Neural cell (in vitro differentiated cells): ENCODE data around the gene B9D1. TPM values are rescaled to one million over a fixed set of nuclear protein-coding genes. Genes with fewer than 3 reads are reported as not detected.

Experiments
- H2AFZ ChIP-seq: fragments of 200-600, 300-800 bp; sonication (generic), shearing (Covaris generic); 2 replicates; pipeline ENCODE4 v1.6.0; 2014; ENCODE audit warnings: low read depth, mild to moderate bottlenecking, antibody characterized with exemption, low read length, moderate library complexity
- H3F3A ChIP-seq: fragments of 200-600 bp; shearing (Covaris generic); 2 replicates; pipeline ENCODE4 v1.6.1; 2016; ENCODE audit warnings: mild to moderate bottlenecking, moderate library complexity, mixed read lengths, antibody characterized with exemption, low read length; ENCODE audit not compliant: insufficient read depth, poor library complexity, severe bottlenecking
- H3K27ac ChIP-seq: fragments of 200-600, 300-800 bp; sonication (generic), shearing (Covaris generic); 2 replicates; pipeline ENCODE4 v1.5.1; 2014; ENCODE audit warnings: mild to moderate bottlenecking, low read length, moderate library complexity
- H3K27me3 ChIP-seq: fragments of 300-800, 200-600 bp; sonication (generic), shearing (Covaris generic); 2 replicates; pipeline ENCODE4 v1.6.0; 2014; ENCODE audit warnings: mild to moderate bottlenecking, low read depth, low read length, moderate library complexity; ENCODE audit not compliant: insufficient read depth
- H3K36me3 ChIP-seq: fragments of 300-800, 200-600 bp; sonication (generic), shearing (Covaris generic); 2 replicates; pipeline ENCODE4 v1.5.1; 2014; ENCODE audit warnings: mild to moderate bottlenecking, antibody characterized with exemption, low read length, moderate library complexity; ENCODE audit not compliant: insufficient read depth
- H3K4me2 ChIP-seq: fragments of 300-800, 200-600 bp; sonication (generic), shearing (Covaris generic); 2 replicates; pipeline ENCODE4 v1.6.0; 2014; ENCODE audit warnings: mild to moderate bottlenecking, low read length
- H3K4me3 ChIP-seq: fragments of 300-800, 200-600 bp; sonication (generic), shearing (Covaris generic); 2 replicates; pipeline ENCODE4 v1.5.1; 2014; ENCODE audit warnings: mild to moderate bottlenecking, low read length, moderate library complexity
- H3K79me2 ChIP-seq: fragments of 200-600 bp; shearing (Covaris generic); replicated peaks from 2 replicates; pipeline ENCODE4 v1.6.0; 2014; ENCODE audit warnings: mild to moderate bottlenecking, low read length, moderate library complexity; ENCODE audit not compliant: insufficient read depth
- H3K9ac ChIP-seq: fragments of 300-800, 200-600 bp; sonication (generic), shearing (Covaris generic); 2 replicates; pipeline ENCODE4 v1.6.1; 2016; ENCODE audit warnings: mild to moderate bottlenecking, low read length, mixed read lengths
- H3K9me2 ChIP-seq: fragments of 200-600 bp; shearing (Covaris generic); 2 replicates; pipeline ENCODE4 v1.6.1; 2016; ENCODE audit warnings: mild to moderate bottlenecking, low read length, mixed read lengths; ENCODE audit not compliant: insufficient read depth
- H3K9me3 ChIP-seq: fragments of 200-600, 300-800 bp; sonication (generic), shearing (Covaris generic); 2 replicates; pipeline ENCODE4 v1.6.1; 2016; ENCODE audit warnings: mild to moderate bottlenecking, mixed run types, low read length, moderate library complexity, mixed read lengths
- H4K20me1 ChIP-seq: fragments of 200-600 bp; shearing (Covaris generic); 2 replicates; pipeline ENCODE4 v1.6.1; 2016; ENCODE audit warnings: mild to moderate bottlenecking, mixed run types; ENCODE audit not compliant: insufficient read depth
- EP300 ChIP-seq: fragments of 450-650 bp; conservative IDR thresholded peaks from 2 replicates; pipeline ENCODE4 v1.6.1; 2014; ENCODE audit warnings: antibody characterized with exemption, mild to moderate bottlenecking, moderate library complexity; ENCODE audit not compliant: poor library complexity, severe bottlenecking
- EZH2 ChIP-seq: fragments of 200-600, 300-800 bp; shearing (Covaris generic), sonication (generic); IDR thresholded peaks from 2 replicates; pipeline ENCODE4 v1.6.1; 2014; ENCODE audit warnings: antibody characterized with exemption, low read length, borderline replicate concordance, mild to moderate bottlenecking; ENCODE audit not compliant: insufficient read depth, poor library complexity, severe bottlenecking
- MXI1 ChIP-seq: fragments of 450-650 bp; conservative IDR thresholded peaks from 2 replicates; pipeline ENCODE4 v1.6.1; 2014; ENCODE audit warnings: antibody characterized with exemption, mild to moderate bottlenecking; ENCODE audit not compliant: poor library complexity, severe bottlenecking
- POLR2AphosphoS5 ChIP-seq: IDR thresholded peaks from 2 replicates; pipeline ENCODE4 v1.6.1; 2012
- RAD21 ChIP-seq: fragments of 450-650 bp; conservative IDR thresholded peaks from 2 replicates; pipeline ENCODE4 v1.6.1; 2014; ENCODE audit warnings: antibody characterized with exemption, mild to moderate bottlenecking, moderate library complexity
- SMC3 ChIP-seq: fragments of 450-650 bp; conservative IDR thresholded peaks from 2 replicates; pipeline ENCODE4 v1.6.1; 2014; ENCODE audit warnings: antibody characterized with exemption, mild to moderate bottlenecking, moderate library complexity; ENCODE audit not compliant: poor library complexity
- TAF1 ChIP-seq: IDR thresholded peaks from 2 replicates; pipeline ENCODE4 v1.6.1; 2012; ENCODE audit warnings: low read depth
- polyA plus RNA-seq: library from polyadenylated mRNA; depleted of rRNA; stranded (reverse); fragments of >200 nt; gene quantifications from 2 replicates; pipeline ENCODE4 v1.2.3, GENCODE V29; 2014
- TF ChIP-seq, protein P1 (sequence below): IDR thresholded peaks from 2 replicates; pipeline ENCODE4 v1.6.1; 2012; ENCODE audit warnings: borderline replicate concordance
- TF ChIP-seq, protein P2 (sequence below): fragments of 450-650 bp; IDR thresholded peaks from 2 replicates; pipeline ENCODE4 v1.5.1; 2014; ENCODE audit warnings: antibody characterized with exemption, mild to moderate bottlenecking, moderate library complexity; ENCODE audit not compliant: poor library complexity, severe bottlenecking

B9D1 gene
- polyA plus RNA-seq, 1 donor from 2014 or later, result 32.0 TPM

- no peak overlapping the region for H3K9ac ChIP-seq
- H3K27me3 ChIP-seq, result no peaks in the 10 kb centered on the region
- H3F3A ChIP-seq, result no peaks in the 10 kb centered on the region
- no peaks in the 10 kb centered on the region for H3K9me3 ChIP-seq
- no peak overlapping the region for H3K4me3 ChIP-seq
- H3K79me2 ChIP-seq, result no peaks in the 10 kb centered on the region
- H3K27ac ChIP-seq, result no peak overlapping the region
- no peak overlapping the region for H3K4me2 ChIP-seq
- TF ChIP-seq EZH2, result no peak
- TF ChIP-seq SMC3, result no peak
- TF ChIP-seq, protein P1, sequence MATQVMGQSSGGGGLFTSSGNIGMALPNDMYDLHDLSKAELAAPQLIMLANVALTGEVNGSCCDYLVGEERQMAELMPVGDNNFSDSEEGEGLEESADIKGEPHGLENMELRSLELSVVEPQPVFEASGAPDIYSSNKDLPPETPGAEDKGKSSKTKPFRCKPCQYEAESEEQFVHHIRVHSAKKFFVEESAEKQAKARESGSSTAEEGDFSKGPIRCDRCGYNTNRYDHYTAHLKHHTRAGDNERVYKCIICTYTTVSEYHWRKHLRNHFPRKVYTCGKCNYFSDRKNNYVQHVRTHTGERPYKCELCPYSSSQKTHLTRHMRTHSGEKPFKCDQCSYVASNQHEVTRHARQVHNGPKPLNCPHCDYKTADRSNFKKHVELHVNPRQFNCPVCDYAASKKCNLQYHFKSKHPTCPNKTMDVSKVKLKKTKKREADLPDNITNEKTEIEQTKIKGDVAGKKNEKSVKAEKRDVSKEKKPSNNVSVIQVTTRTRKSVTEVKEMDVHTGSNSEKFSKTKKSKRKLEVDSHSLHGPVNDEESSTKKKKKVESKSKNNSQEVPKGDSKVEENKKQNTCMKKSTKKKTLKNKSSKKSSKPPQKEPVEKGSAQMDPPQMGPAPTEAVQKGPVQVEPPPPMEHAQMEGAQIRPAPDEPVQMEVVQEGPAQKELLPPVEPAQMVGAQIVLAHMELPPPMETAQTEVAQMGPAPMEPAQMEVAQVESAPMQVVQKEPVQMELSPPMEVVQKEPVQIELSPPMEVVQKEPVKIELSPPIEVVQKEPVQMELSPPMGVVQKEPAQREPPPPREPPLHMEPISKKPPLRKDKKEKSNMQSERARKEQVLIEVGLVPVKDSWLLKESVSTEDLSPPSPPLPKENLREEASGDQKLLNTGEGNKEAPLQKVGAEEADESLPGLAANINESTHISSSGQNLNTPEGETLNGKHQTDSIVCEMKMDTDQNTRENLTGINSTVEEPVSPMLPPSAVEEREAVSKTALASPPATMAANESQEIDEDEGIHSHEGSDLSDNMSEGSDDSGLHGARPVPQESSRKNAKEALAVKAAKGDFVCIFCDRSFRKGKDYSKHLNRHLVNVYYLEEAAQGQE, result no peak
- no peak for TF ChIP-seq TAF1
- TF ChIP-seq RAD21, result no peak
- TF ChIP-seq POLR2AphosphoS5, result no peak
- TF ChIP-seq, protein P2, sequence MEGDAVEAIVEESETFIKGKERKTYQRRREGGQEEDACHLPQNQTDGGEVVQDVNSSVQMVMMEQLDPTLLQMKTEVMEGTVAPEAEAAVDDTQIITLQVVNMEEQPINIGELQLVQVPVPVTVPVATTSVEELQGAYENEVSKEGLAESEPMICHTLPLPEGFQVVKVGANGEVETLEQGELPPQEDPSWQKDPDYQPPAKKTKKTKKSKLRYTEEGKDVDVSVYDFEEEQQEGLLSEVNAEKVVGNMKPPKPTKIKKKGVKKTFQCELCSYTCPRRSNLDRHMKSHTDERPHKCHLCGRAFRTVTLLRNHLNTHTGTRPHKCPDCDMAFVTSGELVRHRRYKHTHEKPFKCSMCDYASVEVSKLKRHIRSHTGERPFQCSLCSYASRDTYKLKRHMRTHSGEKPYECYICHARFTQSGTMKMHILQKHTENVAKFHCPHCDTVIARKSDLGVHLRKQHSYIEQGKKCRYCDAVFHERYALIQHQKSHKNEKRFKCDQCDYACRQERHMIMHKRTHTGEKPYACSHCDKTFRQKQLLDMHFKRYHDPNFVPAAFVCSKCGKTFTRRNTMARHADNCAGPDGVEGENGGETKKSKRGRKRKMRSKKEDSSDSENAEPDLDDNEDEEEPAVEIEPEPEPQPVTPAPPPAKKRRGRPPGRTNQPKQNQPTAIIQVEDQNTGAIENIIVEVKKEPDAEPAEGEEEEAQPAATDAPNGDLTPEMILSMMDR, result no peak
- TF ChIP-seq MXI1, result no peak
- TF ChIP-seq EP300, result no peak
- peaks cover 4% of the 10 kb centered on the region for H3K36me3 ChIP-seq
- H4K20me1 ChIP-seq, result no peaks in the 10 kb centered on the region
- H3K9me2 ChIP-seq, result no peaks in the 10 kb centered on the region
- no peak overlapping the region for H2AFZ ChIP-seq
Measured at GRCh38 chr17:19331134-19331533, 31.4 kb downstream of the B9D1 start.

GRCh38 chr17:19330271-19330670 is 32.3 kb downstream of the B9D1 start:
- no peaks in the 10 kb centered on the region for H3F3A ChIP-seq
- no peaks in the 10 kb centered on the region for H3K27me3 ChIP-seq
- no peaks in the 10 kb centered on the region for H4K20me1 ChIP-seq
- H3K4me2 ChIP-seq, result no peak overlapping the region
- H2AFZ ChIP-seq, result no peak overlapping the region
- H3K79me2 ChIP-seq, result no peaks in the 10 kb centered on the region
- H3K9ac ChIP-seq, result no peak overlapping the region
- no peaks in the 10 kb centered on the region for H3K9me2 ChIP-seq
- H3K4me3 ChIP-seq, result no peak overlapping the region
- TF ChIP-seq EP300 (no peak), RAD21 (no peak), SMC3 (no peak), TAF1 (no peak), MXI1 (no peak), EZH2 (no peak), POLR2AphosphoS5 (no peak)
- TF ChIP-seq, protein P2, result no peak
- TF ChIP-seq, protein P1, result no peak
- H3K27ac ChIP-seq, result no peak overlapping the region
- no peaks in the 10 kb centered on the region for H3K9me3 ChIP-seq
- H3K36me3 ChIP-seq, result peaks cover 4% of the 10 kb centered on the region
